Measurements from ENCODE around the gene SLC16A1. TPM values are rescaled to one million over a fixed set of nuclear protein-coding genes. Genes with fewer than 3 reads are reported as not detected.
"Not testable (repeated sequence)": the region's sequence is repeated elsewhere in the genome, so short reads cannot be mapped to it uniquely, and the experiment has no call there.

Gene SLC16A1
- total and polyA plus RNA-seq, 5 donors = 35.4 to 123 (median 64.4) TPM

GRCh38 chr1:112901387-112901786, 54.6 kb downstream of the SLC16A1 start:
- DNase-seq = no peak
- 81% methylated on average over 2 of the region's 2 CpGs for WGBS
- no peak for ATAC-seq
- peaks cover 12% of the 10 kb centered on the region for H3K4me1 ChIP-seq (ENCODE audit: control insufficient read depth, insufficient read depth, low read length)
- H3K27ac ChIP-seq (ENCODE audit: low read length) = no peak overlapping the region
- no peaks in the 10 kb centered on the region for H3K9me3 ChIP-seq (ENCODE audit: control insufficient read depth, low read length)
- H3K4me3 ChIP-seq (ENCODE audit: low read length) = no peak overlapping the region
- intact Hi-C loops (cut with DNase I) = no loop called here
- H3K27me3 ChIP-seq (ENCODE audit: control insufficient read depth, insufficient read depth) = no peaks in the 10 kb centered on the region

GRCh38 chr1:112896783-112897182, 59.2 kb downstream of the SLC16A1 start:
- no peak for ATAC-seq
- Histone ChIP-seq H3K4me3 (ENCODE audit: low read length) (no peak overlapping the region), H3K27ac (ENCODE audit: low read length) (no peak overlapping the region), H3K9me3 (ENCODE audit: control insufficient read depth, low read length) (no peaks in the 10 kb centered on the region), H3K4me1 (ENCODE audit: control insufficient read depth, insufficient read depth, low read length) (no peaks in the 10 kb centered on the region), H3K27me3 (ENCODE audit: control insufficient read depth, insufficient read depth) (no peaks in the 10 kb centered on the region)
- intact Hi-C loops (cut with DNase I) = no loop called here
- DNase-seq = no peak

- H3K27ac ChIP-seq (ENCODE audit: low read length) = no peak overlapping the region
- 97% methylated on average over 35 of the region's 35 CpGs for WGBS
- H3K4me3 ChIP-seq (ENCODE audit: low read length) = no peak overlapping the region
- no peaks in the 10 kb centered on the region for H3K4me1 ChIP-seq (ENCODE audit: control insufficient read depth, insufficient read depth, low read length)
- H3K27me3 ChIP-seq (ENCODE audit: control insufficient read depth, insufficient read depth) = no peaks in the 10 kb centered on the region
- DNase-seq (no peak), ATAC-seq (no peak)
- intact Hi-C loops (cut with DNase I) = no loop called here
- no peaks in the 10 kb centered on the region for H3K9me3 ChIP-seq (ENCODE audit: control insufficient read depth, low read length)
Observed at GRCh38 chr1:112894561-112895011, 61.4 kb downstream of the SLC16A1 start.

GRCh38 chr1:112894010-112894292, 62.0 kb downstream of the SLC16A1 start:
- intact Hi-C loops (cut with DNase I) = no loop called here
- ATAC-seq (no peak), DNase-seq (no peak)
- WGBS = 96% methylated on average over 3 of the region's 3 CpGs
- no peaks in the 10 kb centered on the region for H3K9me3 ChIP-seq (ENCODE audit: control insufficient read depth, low read length)
- no peak overlapping the region for H3K4me3 ChIP-seq (ENCODE audit: low read length)
- no peaks in the 10 kb centered on the region for H3K4me1 ChIP-seq (ENCODE audit: control insufficient read depth, insufficient read depth, low read length)
- no peak overlapping the region for H3K27ac ChIP-seq (ENCODE audit: low read length)
- no peaks in the 10 kb centered on the region for H3K27me3 ChIP-seq (ENCODE audit: control insufficient read depth, insufficient read depth)

- WGBS = 80% methylated on average over 6 of the region's 6 CpGs
- Histone ChIP-seq H3K4me1 (ENCODE audit: control insufficient read depth, insufficient read depth, low read length) (no peaks in the 10 kb centered on the region), H3K27me3 (ENCODE audit: control insufficient read depth, insufficient read depth) (no peaks in the 10 kb centered on the region), H3K4me3 (ENCODE audit: low read length) (no peak overlapping the region), H3K9me3 (ENCODE audit: control insufficient read depth, low read length) (no peaks in the 10 kb centered on the region), H3K27ac (ENCODE audit: low read length) (no peak overlapping the region)
- ATAC-seq = no peak
- no peak for DNase-seq
- intact Hi-C loops (cut with DNase I) = no loop called here
Observed at GRCh38 chr1:112893288-112894009, 62.5 kb downstream of the SLC16A1 start.

DNA sequence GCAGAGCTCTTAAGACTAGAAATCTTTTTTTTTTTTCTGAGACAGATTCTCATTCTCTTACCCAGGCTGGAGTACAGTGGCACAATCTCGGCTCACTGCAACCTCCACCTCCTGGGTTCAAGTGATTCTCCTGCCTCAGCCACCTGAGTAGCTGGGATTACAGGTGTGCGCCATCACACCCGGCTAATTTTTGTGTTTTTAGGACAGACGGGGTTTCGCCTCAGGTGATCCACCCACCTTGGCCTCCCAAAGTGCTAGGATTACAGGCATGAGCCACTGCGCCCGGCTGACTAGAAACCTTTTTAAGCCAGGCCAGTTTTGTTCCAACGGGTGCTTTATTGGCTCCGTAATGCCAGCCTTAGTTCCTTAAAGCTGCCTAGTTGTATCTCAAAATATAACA, 66.1 kb downstream of the SLC16A1 start:
- H3K27me3 ChIP-seq (ENCODE audit: control insufficient read depth, insufficient read depth); H3K27ac ChIP-seq (ENCODE audit: low read length); ATAC-seq; H3K4me3 ChIP-seq (ENCODE audit: low read length); H3K9me3 ChIP-seq (ENCODE audit: control insufficient read depth, low read length); intact Hi-C loops (cut with DNase I); H3K4me1 ChIP-seq (ENCODE audit: control insufficient read depth, insufficient read depth, low read length); DNase-seq: not testable (repeated sequence)
- WGBS = 93% methylated on average over 9 of the region's 9 CpGs

DNA sequence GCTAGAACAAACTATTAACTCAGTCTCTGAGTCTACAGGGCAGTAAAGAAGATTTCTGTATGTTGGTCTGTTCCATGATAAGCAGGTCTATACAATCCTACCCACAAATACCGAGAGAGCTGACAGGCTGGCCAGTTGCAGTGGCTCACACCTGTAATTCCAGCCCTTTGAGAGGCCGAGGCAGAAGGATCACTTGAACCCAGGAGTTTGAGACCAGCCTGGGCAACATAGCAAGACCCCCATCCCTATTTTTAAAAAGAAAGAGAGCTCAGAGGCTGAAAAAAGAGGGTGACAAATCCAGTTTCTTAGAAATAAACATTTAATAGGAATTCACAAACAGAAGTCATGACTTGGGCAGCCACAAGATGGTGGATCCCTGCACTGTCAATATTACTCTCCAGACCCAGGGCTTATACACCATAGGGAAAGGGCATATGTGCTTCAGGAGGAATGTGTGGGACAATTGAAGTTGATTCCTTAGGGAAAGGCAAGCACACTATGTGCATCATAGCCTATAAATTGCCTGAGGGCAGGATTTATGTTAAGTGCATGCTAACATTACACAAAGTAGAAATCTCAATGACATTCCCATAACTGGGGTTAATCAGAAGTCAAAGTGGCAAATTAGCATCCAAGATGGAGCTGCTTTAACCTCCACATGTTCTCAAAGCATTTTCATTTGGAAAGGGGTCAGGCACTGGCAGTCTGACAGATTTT, 66.8 kb downstream of the SLC16A1 start:
- WGBS = 72% methylated on average over 2 of the region's 2 CpGs
- Histone ChIP-seq H3K4me1 (ENCODE audit: control insufficient read depth, insufficient read depth, low read length) (no peaks in the 10 kb centered on the region), H3K27ac (ENCODE audit: low read length) (no peak overlapping the region), H3K27me3 (ENCODE audit: control insufficient read depth, insufficient read depth) (no peaks in the 10 kb centered on the region), H3K4me3 (ENCODE audit: low read length) (no peak overlapping the region), H3K9me3 (ENCODE audit: control insufficient read depth, low read length) (no peaks in the 10 kb centered on the region)
- intact Hi-C loops (cut with DNase I) = no loop called here
- DNase-seq = no peak
- no peak for ATAC-seq

GRCh38 chr1:112888630-112889029, 67.4 kb downstream of the SLC16A1 start:
- Histone ChIP-seq H3K27me3 (ENCODE audit: control insufficient read depth, insufficient read depth) (no peaks in the 10 kb centered on the region), H3K4me3 (ENCODE audit: low read length) (no peak overlapping the region), H3K9me3 (ENCODE audit: control insufficient read depth, low read length) (no peaks in the 10 kb centered on the region), H3K4me1 (ENCODE audit: control insufficient read depth, insufficient read depth, low read length) (no peaks in the 10 kb centered on the region), H3K27ac (ENCODE audit: low read length) (no peak overlapping the region)
- WGBS = 62% methylated on average over 2 of the region's 2 CpGs
- DNase-seq (no peak), ATAC-seq (no peak)
- intact Hi-C loops (cut with DNase I) = no loop called here

DNA sequence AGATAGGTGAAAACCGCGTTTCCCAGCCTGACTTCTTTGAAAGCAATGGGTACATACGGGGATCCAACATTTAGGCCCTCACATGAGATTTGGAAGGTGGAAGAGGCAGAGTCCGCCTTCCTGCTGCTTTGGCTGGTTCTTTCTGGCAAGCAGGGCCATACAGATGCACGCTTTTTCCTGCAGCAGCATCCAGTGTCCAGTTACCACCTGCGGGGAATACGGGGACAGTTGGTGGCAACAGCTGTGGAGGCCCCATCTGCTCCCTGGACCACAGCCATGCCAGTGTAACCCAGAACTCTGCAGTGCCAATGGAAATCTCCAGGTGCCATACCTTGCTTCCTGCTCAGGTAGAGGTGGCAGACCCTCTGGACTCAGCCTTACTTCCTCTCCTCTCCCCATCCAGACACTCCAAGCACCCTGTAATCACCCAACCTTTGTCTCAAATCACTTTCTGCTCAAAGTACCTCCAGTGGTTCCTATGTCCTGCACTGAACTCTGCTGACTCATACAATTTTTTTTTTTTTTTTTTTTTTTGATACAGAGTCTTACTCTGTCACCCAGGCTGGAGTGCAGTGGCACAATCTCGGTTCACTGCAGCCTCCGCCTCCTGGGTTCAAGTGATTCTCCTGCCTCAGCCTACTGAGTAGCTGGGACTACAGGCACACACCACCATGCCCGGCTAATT, 68.3 kb downstream of the SLC16A1 start:
- Histone ChIP-seq H3K9me3 (ENCODE audit: control insufficient read depth, low read length) (no peaks in the 10 kb centered on the region), H3K4me1 (ENCODE audit: control insufficient read depth, insufficient read depth, low read length) (no peaks in the 10 kb centered on the region), H3K27me3 (ENCODE audit: control insufficient read depth, insufficient read depth) (no peaks in the 10 kb centered on the region), H3K27ac (ENCODE audit: low read length) (no peak overlapping the region), H3K4me3 (ENCODE audit: low read length) (no peak overlapping the region)
- intact Hi-C loops (cut with DNase I) = no loop called here
- ATAC-seq (no peak), DNase-seq (no peak)
- 85% methylated on average over 10 of the region's 10 CpGs for WGBS

DNA sequence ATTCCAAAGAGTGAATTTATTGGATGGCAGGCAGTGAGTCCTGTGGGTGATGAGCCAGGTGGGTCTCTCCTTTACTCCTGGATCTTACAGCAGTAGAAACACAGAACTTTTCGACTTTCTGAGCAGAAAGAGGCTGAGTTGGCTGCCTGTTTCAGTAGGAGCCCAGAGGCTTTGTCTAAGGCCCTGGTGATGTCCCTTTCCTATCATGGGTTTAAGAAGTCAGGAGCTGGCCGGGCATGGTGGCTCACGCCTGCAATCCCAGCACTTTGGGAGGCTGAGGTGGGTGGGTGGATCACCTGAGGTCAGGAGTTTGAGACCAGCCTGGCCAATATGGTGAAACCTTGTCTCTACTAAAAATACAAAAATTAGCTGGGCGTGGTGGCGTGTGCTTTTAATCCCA, 71.0 kb downstream of the SLC16A1 start:
- WGBS = 95% methylated on average over 5 of the region's 5 CpGs
- not testable (repeated sequence) for H3K9me3 ChIP-seq (ENCODE audit: control insufficient read depth, low read length); ATAC-seq; H3K4me1 ChIP-seq (ENCODE audit: control insufficient read depth, insufficient read depth, low read length); DNase-seq; H3K27me3 ChIP-seq (ENCODE audit: control insufficient read depth, insufficient read depth); H3K27ac ChIP-seq (ENCODE audit: low read length); H3K4me3 ChIP-seq (ENCODE audit: low read length)
- intact Hi-C loops (cut with DNase I) = loop anchor here in 2 of 4 donors (5.0 kb wide), 1 partner anchor 157 kb away; no protein-coding TSS in a partner anchor

DNA sequence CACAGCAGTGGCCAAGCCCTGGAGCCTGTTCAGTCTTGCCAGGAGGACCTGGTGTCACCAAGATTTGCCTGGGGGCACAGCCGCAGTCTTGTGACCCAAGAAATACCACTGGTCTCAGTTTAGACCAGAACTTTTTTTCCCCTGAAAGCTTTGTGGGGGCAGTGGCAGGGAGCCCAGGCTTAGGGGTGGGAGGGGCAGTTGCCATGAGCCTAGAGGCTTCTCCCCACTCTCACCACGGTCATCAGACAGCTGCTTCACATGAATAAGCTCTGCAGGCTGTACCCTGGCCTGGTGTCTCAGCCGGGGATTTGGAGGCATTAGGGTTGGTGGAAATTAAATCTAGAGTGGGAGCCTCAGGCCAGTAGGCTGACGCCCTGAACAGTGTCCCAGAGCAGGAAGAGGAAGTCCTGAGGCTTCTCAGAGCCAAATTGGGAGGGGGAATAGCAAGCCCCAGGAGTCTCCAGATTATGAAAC, 73.7 kb downstream of the SLC16A1 start:
- Histone ChIP-seq H3K4me1 (ENCODE audit: control insufficient read depth, insufficient read depth, low read length) (no peaks in the 10 kb centered on the region), H3K27ac (ENCODE audit: low read length) (peak overlapping the region; percentile 61), H3K27me3 (ENCODE audit: control insufficient read depth, insufficient read depth) (no peaks in the 10 kb centered on the region), H3K4me3 (ENCODE audit: low read length) (no peak overlapping the region), H3K9me3 (ENCODE audit: control insufficient read depth, low read length) (no peaks in the 10 kb centered on the region)
- WGBS = 43% methylated on average over 4 of the region's 4 CpGs
- ATAC-seq (peak; percentile 61 to 65), DNase-seq (peak in 1 of 3 donors; percentile 58)
- intact Hi-C loops (cut with DNase I) = loop anchor here in 3 of 4 donors (1.0 to 5.0 kb wide), 2 partner anchors 160 kb away; no protein-coding TSS in a partner anchor

Measured in right cardiac atrium (tissue), 5 donors.